COR-L47 (cell line): ENCODE measurements around the gene CNGB1.
"Not testable (repeated sequence)": the region's sequence is repeated elsewhere in the genome, so short reads cannot be mapped to it uniquely, and the experiment has no call there.

Source experiments
- DNase-seq: peaks from one replicate; lab custom pipeline; 2025; lab: John Stamatoyannopoulos, UW

CNGB1 gene

DNA sequence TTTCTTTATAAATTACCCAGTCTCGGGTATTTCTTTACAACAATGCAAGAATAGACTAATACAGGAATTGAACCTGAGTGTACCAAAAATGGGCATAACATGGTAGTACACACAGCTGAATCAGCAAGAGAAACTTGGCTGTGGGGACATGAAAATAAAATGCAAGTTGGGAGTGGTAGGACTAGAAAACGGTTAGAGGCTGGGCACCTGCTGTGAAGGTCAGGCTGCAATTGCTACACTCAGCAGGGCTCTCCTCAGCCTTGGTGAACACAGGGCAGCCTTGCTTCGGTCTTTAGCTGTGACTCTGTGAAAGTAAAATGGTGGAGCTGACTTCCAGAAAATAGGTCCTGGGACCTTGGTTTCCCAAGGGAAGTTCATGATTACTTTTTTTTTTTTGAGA, 45.6 kb downstream of the CNGB1 start:
- DNase-seq: no peak

- no peak for DNase-seq
Observed at GRCh38 chr16:57924514-57924913, 46.4 kb downstream of the CNGB1 start.

DNA sequence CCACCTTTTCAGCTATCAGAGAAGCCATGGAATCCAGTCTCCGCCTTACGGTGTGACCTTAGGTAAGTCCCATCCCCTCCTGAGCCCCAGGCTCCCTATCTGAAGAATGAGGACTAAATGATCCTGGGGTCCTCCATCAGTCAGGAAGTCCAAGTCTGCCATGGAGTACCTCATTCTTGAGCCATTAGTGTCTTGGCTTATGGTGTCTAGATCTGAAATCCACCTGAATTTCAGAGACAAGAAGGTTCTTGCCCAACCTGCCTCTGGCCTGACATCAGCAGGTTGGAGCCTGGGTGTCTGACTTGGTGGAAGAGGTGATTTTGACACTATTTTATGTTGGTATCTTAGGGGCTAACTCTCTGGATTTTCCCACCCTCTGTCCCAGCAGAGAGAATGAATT, 47.1 kb downstream of the CNGB1 start:
- DNase-seq: no peak

DNA sequence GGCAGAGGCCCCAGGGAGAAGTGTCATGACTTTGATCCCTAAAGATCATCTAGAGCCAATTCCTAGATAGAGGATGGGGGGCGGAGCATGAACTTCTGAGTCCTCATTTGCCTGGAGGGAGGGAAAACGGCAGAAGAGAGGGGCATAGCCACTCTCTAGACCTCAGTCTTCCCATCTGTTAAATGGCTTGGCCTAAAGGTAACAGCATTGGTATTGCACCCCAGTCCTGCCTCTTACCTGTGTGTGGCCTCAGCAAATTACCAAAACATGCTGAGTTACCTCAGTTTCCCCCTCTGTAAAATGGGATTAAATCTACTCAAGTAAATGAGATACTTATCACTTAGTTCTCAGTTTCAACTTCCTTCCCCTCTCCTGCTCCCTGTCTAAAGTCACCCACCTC, 47.5 kb downstream of the CNGB1 start:
- DNase-seq: no peak

GRCh38 chr16:57920880-57921229, 50.1 kb downstream of the CNGB1 start:
- no peak for DNase-seq

DNA sequence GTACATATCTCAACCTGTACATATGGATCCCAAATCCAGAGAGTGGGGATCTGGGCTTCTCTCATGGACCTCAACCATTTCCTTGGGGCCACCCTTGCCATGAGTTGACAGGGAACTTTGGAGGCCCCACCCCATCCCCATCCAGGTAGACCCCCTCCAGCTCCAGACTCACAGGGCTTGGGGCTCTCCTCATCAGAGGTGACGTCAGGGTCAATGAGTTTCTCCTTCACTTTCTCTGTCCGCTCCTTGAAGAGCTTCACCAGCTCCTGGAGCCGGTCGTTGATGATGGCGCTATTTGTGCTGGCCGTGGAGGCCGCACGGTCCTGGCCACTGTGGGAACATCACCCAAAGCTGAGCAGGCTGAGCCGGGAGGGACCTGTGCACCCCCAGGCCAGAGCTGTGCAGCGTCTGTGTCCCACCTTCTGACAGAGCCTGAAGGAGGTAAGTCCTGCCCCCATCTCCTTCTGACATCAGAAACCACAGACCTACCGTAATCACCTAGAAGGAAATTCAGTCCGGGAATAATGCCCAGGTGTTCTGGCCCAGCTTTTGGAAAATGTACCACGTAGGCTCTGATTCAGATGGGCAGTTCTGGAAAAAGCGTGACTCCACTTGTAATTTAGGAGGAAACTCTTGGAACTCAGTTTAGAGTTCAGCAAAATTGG, 50.6 kb downstream of the CNGB1 start:
- no peak for DNase-seq

DNA sequence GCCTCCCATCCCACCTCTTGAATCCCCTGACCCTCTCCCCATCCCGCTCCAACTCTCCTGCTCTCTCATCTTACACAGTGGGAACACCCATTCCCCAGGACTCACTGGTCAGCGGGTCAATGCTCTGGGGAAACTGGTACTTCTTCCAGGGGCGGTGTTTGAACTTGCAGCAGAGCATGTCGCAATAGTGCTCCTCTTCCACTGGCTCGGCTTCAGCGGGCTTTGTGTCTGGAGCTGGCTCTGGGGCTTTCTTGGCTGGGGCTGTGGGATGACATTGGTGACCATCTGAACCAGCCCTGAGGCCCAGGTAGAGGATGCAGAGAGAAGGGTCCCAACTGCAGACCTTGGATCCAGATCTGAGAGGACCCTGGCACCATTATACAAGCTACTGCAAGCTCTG, 51.9 kb downstream of the CNGB1 start:
- no peak for DNase-seq

- DNase-seq: no peak
Observed at GRCh38 chr16:57918444-57918843, 52.5 kb downstream of the CNGB1 start.

DNA sequence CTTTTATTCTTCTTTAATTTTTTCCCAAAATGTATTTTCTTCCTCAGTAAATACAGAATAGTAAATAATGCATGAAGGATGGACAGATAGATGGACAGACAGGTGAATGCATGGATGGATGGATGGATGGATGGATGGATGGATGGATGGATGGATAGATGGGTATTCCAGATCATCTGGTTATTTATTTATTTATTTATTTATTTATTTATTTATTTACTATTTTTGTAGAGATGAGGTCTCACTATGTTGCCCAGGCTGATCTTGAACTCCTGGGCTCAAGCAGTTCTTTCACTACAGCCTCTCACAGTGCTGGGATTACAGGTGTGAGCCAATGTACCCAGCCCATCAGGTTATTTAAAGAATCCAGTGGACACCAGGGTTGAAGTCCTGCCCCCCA, 53.0 kb downstream of the CNGB1 start:
- DNase-seq: not testable (repeated sequence)

DNA sequence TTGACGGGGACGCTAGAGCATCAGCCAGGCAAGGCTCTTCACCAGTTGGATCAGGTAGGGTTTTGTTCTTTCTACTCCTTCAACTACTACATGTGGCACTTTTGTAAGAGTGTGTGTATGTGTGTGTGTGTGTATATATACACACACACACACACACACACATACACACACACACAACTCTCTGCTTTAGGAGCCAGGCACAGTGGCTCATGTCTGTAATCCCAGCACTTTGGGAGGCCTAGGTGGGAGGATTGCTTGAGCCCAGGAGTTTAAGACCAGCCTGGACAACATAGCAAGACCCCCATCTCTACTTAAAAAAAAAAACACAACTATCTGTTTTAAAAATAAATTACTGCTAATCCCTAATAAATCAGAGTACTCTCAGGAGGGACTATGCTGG, 53.4 kb downstream of the CNGB1 start:
- DNase-seq: not testable (repeated sequence)

DNA sequence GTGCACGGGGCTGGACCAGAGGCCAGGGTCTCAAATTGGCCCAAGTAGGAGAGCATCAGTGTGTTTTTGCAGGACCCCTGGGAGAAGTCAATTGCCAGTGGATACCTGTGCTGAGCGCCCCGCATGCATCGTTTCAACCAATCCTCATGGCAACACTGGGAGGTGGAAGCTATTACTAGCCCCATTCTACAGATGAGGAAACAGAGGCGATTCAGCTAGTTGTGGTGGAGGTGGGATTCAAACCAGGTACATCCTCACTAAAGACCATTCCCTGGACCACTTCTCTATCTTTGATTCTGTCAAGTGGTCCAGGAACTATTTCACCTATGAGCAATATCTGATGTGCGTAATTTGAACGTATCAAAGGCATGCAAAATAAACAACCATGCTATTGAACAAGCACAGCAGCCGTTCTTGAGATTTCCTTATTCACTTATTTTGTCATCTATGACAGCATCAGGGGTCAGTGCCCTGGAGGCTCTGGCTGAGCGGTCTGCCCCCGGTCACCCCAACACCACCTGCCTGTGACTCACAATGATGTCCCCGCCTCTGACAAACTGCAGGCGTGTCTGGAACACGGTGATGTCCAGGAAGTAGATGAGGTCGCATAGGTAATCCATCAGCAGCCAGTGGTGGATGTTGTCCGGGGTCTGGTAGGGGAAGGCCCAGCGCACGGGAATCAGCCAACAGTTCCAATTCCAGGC, 54.0 kb downstream of the CNGB1 start:
- no peak for DNase-seq

GRCh38 chr16:57915811-57916488, 55.0 kb downstream of the CNGB1 start:
- DNase-seq: no peak

- no peak for DNase-seq
Observed at GRCh38 chr16:57915267-57915666, 55.7 kb downstream of the CNGB1 start.

GRCh38 chr16:57914244-57915173, 56.4 kb downstream of the CNGB1 start:
- no peak for DNase-seq

- DNase-seq: no peak
Observed at GRCh38 chr16:57912529-57913260, 58.2 kb downstream of the CNGB1 start.

DNA sequence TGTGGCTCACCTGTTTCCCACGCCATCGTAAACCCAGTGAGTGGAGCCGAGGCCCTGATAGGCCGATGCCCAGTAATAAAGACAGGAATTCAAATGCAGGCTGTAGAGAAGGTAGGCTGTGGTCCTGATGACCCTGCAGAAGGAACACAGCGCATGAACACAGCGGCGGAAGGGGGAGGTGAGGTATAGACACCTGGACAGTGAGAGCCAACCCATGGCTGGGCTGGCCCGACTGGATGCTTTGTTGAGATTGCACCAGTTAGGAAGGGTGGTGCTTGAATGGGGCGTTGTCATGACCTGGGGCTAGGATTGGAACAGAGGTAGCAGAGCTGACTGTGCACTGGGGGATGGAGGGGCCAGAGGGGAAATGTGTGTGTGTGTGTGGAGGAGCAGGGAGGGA, 59.2 kb downstream of the CNGB1 start:
- no peak for DNase-seq

DNA sequence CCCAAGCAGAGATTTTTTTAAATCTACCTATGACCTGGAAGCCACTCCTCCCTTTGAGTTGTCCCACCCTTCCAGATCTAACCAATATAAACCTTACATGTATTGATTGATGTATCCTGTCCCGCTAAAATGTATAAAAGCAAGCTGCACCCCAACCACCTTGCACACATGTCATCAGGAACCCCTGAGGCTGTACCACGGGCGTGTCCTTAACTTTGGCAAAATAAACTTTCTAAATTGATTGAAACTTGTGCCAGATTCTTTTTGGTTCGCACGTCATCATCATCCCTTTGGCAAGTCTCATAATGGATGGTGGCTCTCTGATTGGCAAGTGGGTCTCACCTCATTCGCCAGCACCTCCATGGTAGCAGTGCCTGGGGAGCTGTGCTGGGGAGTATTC, 60.2 kb downstream of the CNGB1 start:
- no peak for DNase-seq

GRCh38 chr16:57908409-57908987, 62.4 kb downstream of the CNGB1 start:
- no peak for DNase-seq

DNA sequence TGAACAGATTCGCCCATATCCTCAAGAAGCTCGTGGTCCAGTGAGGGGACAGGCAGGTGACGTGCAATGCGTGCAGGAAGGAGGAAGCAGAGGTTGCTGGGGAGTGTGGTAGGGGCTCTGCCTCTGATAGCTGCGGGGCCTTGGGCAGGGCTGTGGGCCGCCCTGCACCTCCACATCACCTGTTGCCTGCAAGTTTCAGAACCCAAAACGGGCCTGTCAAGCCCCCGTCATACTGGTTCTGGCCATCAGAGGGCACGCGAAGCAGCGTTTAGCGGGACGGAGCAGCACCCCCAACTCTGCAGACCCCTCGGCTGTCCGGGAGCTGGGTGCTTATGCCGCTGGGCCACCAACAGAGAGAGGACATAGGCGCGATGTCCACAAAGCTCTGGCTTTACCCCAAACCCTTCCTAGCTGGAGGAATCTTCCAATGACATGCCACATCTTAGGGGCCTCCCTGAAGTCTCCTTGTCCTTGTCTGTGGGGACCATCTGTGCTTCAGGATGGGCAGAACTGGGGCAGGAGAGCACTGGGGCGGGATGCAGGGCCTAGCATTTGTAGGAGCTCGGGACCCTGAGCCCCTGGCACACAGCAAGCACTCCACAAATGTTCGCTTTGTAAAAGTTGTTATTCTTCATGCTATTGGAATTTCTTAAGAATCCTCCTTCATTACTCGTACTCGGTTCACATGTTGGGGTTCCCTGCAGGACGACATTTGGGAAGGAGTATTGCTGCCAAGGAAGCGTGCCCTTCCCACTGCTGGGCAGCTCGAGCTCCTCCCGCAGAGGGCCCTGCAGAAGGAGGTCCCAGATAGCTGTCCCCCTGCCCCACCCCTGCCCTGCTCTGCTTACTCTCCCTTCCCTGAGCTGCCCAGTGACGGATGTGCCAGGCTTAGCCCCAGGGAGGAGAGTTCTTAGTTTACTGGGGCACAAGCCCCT, 64.3 kb downstream of the CNGB1 start:
- DNase-seq: no peak

- DNase-seq: no peak
Observed at GRCh38 chr16:57904101-57904500, 66.8 kb downstream of the CNGB1 start.
